ENCODE data around the gene ZNF350.
"Not testable (repeated sequence)": the region's sequence is repeated elsewhere in the genome, so short reads cannot be mapped to it uniquely, and the experiment has no call there.

DNA sequence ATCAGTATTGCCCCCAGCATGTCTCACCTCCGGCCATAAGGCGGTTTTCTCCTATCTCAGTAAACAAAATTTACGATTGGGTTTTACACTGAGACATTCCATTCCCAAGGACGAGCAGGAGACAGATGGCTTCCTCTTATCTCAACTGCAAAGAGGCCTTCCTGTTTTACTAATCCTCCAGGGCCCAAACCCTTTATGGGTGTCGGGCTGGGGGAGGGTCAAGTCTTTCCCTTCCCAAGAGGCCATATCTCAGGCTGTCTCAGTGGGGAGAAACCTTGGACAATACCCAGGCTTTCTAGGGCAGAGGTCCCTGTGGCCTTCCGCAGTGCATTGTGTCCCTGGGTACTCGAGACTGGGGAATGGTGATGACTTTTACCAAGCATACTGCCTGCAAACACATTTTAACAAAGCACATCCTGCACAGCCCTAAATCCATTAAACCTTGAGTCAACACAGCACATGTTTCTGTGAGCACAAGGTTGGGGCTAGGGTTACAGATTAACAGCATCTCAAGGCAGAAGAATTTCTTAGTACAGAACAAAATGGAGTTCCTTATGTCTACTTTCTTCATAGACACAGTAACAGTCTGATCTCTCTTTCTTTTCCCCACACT, 25.9 kb downstream of the ZNF350 start:
- TF ChIP-seq, protein P1, sequence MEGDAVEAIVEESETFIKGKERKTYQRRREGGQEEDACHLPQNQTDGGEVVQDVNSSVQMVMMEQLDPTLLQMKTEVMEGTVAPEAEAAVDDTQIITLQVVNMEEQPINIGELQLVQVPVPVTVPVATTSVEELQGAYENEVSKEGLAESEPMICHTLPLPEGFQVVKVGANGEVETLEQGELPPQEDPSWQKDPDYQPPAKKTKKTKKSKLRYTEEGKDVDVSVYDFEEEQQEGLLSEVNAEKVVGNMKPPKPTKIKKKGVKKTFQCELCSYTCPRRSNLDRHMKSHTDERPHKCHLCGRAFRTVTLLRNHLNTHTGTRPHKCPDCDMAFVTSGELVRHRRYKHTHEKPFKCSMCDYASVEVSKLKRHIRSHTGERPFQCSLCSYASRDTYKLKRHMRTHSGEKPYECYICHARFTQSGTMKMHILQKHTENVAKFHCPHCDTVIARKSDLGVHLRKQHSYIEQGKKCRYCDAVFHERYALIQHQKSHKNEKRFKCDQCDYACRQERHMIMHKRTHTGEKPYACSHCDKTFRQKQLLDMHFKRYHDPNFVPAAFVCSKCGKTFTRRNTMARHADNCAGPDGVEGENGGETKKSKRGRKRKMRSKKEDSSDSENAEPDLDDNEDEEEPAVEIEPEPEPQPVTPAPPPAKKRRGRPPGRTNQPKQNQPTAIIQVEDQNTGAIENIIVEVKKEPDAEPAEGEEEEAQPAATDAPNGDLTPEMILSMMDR (conservative IDR thresholded peaks at IDR 0.05 in 1 of 2, IDR thresholded peaks at IDR 0.05 in 1 of 2; ENCODE audit: low read depth in 1 of 2, low read length in 2 of 2) = not testable (repeated sequence)
- not testable (repeated sequence) for TF ChIP-seq EZH2 (IDR thresholded peaks at IDR 0.05; ENCODE audit: low read length, missing control alignments)

Data from fibroblast of lung (primary cell).